OCI-LY1 (cell line): ENCODE measurements around the gene MYADM.

Source experiments
- H2AFZ ChIP-seq: fragments of 200-600 bp; sonication (generic), shearing (Covaris generic); 2 replicates; pipeline ENCODE4 v1.6.0; 2014; ENCODE audit warnings: antibody characterized with exemption, mild to moderate bottlenecking, low read length
- H3F3A ChIP-seq: fragments of 200-600 bp; sonication (generic), shearing (Covaris generic); 2 replicates; pipeline ENCODE4 v1.6.0; 2014; ENCODE audit warnings: mild to moderate bottlenecking, antibody characterized with exemption, low read length, moderate library complexity; ENCODE audit not compliant: insufficient read depth
- H3K27ac ChIP-seq: fragments of 200-600 bp; sonication (generic); 2 replicates; pipeline ENCODE4 v1.5.1; 2014; ENCODE audit warnings: low read length, mixed run types, mild to moderate bottlenecking, low read depth; ENCODE audit not compliant: poor library complexity, severe bottlenecking
- H3K27me3 ChIP-seq: fragments of 200-600 bp; sonication (generic); 2 replicates; pipeline ENCODE4 v1.6.0; 2014; ENCODE audit warnings: antibody characterized with exemption, mild to moderate bottlenecking, low read length, moderate library complexity; ENCODE audit not compliant: insufficient read depth
- H3K36me3 ChIP-seq: fragments of 200-600 bp; sonication (generic); 2 replicates; pipeline ENCODE4 v1.6.1; 2014; ENCODE audit warnings: mild to moderate bottlenecking, antibody characterized with exemption, low read length, moderate library complexity, mixed read lengths; ENCODE audit not compliant: insufficient read depth
- H3K4me1 ChIP-seq: fragments of 200-600 bp; sonication (generic); 2 replicates; pipeline ENCODE4 v1.5.1; 2014; ENCODE audit warnings: mild to moderate bottlenecking, low read length, moderate library complexity; ENCODE audit not compliant: insufficient read depth, severe bottlenecking
- H3K4me2 ChIP-seq: fragments of 200-600 bp; sonication (generic), shearing (Covaris generic); 2 replicates; pipeline ENCODE4 v1.6.1; 2014; ENCODE audit warnings: low read length
- H3K4me3 ChIP-seq: fragments of 200-600 bp; sonication (generic); 2 replicates; pipeline ENCODE4 v1.5.1; 2014; ENCODE audit warnings: low read length, low read depth, mild to moderate bottlenecking, mixed read lengths; ENCODE audit not compliant: poor library complexity, severe bottlenecking
- H3K79me2 ChIP-seq: fragments of 200-600 bp; shearing (Covaris generic); 2 replicates; pipeline ENCODE4 v1.6.1; 2016; ENCODE audit warnings: mixed run types, low read length, mixed read lengths; ENCODE audit not compliant: insufficient read depth
- H3K9ac ChIP-seq: fragments of 200-600 bp; sonication (generic), shearing (Covaris generic); 2 replicates; pipeline ENCODE4 v1.6.1; 2014; ENCODE audit warnings: mild to moderate bottlenecking, low read length, mixed read lengths
- H3K9me2 ChIP-seq: fragments of 200-600 bp; sonication (generic), shearing (Covaris generic); 2 replicates; pipeline ENCODE4 v1.6.1; 2014; ENCODE audit warnings: low read depth, mild to moderate bottlenecking, low read length, mixed read lengths
- H3K9me3 ChIP-seq: fragments of 200-600 bp; shearing (Covaris generic); 2 replicates; pipeline ENCODE4 v1.6.1; 2014; ENCODE audit warnings: low read length, mixed read lengths
- H4K20me1 ChIP-seq: fragments of 200-600 bp; sonication (generic), shearing (Covaris generic); 2 replicates; pipeline ENCODE4 v1.6.0; 2016; ENCODE audit warnings: mild to moderate bottlenecking, low read length; ENCODE audit not compliant: insufficient read depth
- CTCF ChIP-seq: fragments of 200-600 bp; sonication (generic), shearing (Covaris generic); IDR thresholded peaks from 2 replicates; pipeline ENCODE4 v1.5.1; 2017; ENCODE audit warnings: mild to moderate bottlenecking, antibody characterized with exemption, low read length, moderate library complexity, mixed read lengths
- EZH2 ChIP-seq: fragments of 200-600 bp; sonication (generic), shearing (Covaris generic); IDR thresholded peaks from 2 replicates; pipeline ENCODE4 v1.8.0; 2017; ENCODE audit warnings: borderline replicate concordance, mixed run types, mild to moderate bottlenecking, antibody characterized with exemption, low read length, moderate library complexity, mixed read lengths

Gene MYADM

DNA sequence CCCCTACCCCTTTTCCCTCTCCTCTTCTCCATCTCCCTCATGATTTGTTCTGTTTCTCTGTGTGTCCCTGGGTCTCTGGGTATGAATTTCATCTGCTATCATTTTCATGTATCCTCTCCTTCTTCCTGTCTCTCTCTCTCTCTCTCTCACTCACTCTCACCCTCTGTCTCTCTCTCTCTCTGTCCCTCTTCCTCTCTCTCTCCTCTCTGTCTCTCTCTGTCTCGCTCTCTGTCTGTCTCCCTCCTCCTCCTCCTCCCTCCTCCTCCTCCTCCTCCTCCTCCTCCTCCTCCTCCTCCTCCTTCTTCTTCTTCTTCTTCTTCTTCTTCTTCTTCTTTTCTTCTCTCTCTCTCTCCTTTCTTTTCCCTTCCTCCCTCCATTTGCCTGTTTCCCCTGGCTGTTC lies 38.1 kb downstream of the MYADM start:
- Histone ChIP-seq H3K4me2 (no peak overlapping the region), H4K20me1 (no peaks in the 10 kb centered on the region), H3K4me1 (no peaks in the 10 kb centered on the region), H3K27ac (no peak overlapping the region), H3K27me3 (no peaks in the 10 kb centered on the region), H3K9me3 (no peaks in the 10 kb centered on the region), H3K79me2 (no peaks in the 10 kb centered on the region), H3K4me3 (no peak overlapping the region), H3F3A (no peaks in the 10 kb centered on the region), H3K36me3 (no peaks in the 10 kb centered on the region), H3K9ac (no peak overlapping the region), H2AFZ (no peak overlapping the region), H3K9me2 (no peaks in the 10 kb centered on the region)
- TF ChIP-seq CTCF, result no peak
- no peak for TF ChIP-seq EZH2

- Histone ChIP-seq H3K79me2 (no peaks in the 10 kb centered on the region), H3K9ac (no peak overlapping the region), H3K9me3 (no peaks in the 10 kb centered on the region), H3K4me2 (no peak overlapping the region), H4K20me1 (no peaks in the 10 kb centered on the region), H3K4me1 (no peaks in the 10 kb centered on the region), H3K4me3 (no peak overlapping the region), H2AFZ (no peak overlapping the region), H3K27ac (no peak overlapping the region), H3K9me2 (no peaks in the 10 kb centered on the region), H3F3A (no peaks in the 10 kb centered on the region), H3K27me3 (no peaks in the 10 kb centered on the region), H3K36me3 (no peaks in the 10 kb centered on the region)
- peak; percentile 74 for TF ChIP-seq CTCF
- no peak for TF ChIP-seq EZH2
Measured at GRCh38 chr19:53906211-53907192, 38.8 kb downstream of the MYADM start.

- no peak overlapping the region for H3K4me2 ChIP-seq
- no peak overlapping the region for H3K4me3 ChIP-seq
Measured at GRCh38 chr19:53907193-53907581, 39.5 kb downstream of the MYADM start.

More at GRCh38 chr19:53907193-53907581, 39.5 kb downstream of the MYADM start:
- no peak for TF ChIP-seq CTCF
- TF ChIP-seq EZH2, result no peak
- Histone ChIP-seq H3K9ac (no peak overlapping the region), H3K4me1 (no peaks in the 10 kb centered on the region), H3K9me2 (no peaks in the 10 kb centered on the region), H4K20me1 (no peaks in the 10 kb centered on the region), H3K27me3 (no peaks in the 10 kb centered on the region), H3K9me3 (no peaks in the 10 kb centered on the region), H3K79me2 (no peaks in the 10 kb centered on the region), H3K36me3 (no peaks in the 10 kb centered on the region), H3K27ac (no peak overlapping the region), H2AFZ (no peak overlapping the region), H3F3A (no peaks in the 10 kb centered on the region)
